IMR-90 (cell line): ENCODE data around the gene MYH7B. TPM values are rescaled to one million over a fixed set of nuclear protein-coding genes. Genes with fewer than 3 reads are reported as not detected.

Source experiments
- ATAC-seq: fragments of 200-7000 bp; cut with Tn5 transposase; 2 replicates; pipeline ENCODE4 v1.9.1; 2020; ENCODE audit warnings: low read depth, mild to moderate bottlenecking, moderate library complexity
- BruUV-seq: library from RNA; stranded (reverse); fragments of 400-500 nt; replicated peaks from 2 replicates; lab custom pipeline; 2021; lab: Mats Ljungman, UMichigan
- CTCF ChIA-PET: fragments of 300-600 bp; formaldehyde crosslinking; extraction: SDS; loops from one replicate; lab custom pipeline; 2021; ENCODE audit warnings: antibody characterized with exemption; lab: Yijun Ruan, JAX
- POLR2A ChIA-PET: fragments of 300-600 bp; sonication (Branson Sonifier 250); formaldehyde crosslinking; loops from one replicate; lab custom pipeline; 2022; ENCODE audit warnings: antibody characterized with exemption; ENCODE audit not compliant: unreplicated experiment; lab: Charles Lee
- DNase-seq: peaks from one replicate; pipeline ENCODE4 v3.0.0; 2013
- H2AFZ ChIP-seq: replicated peaks from 2 replicates; pipeline ENCODE3; 2013; ENCODE audit warnings: low read length, mild to moderate bottlenecking; ENCODE audit not compliant: poor library complexity
- H2AK5ac ChIP-seq: 2 replicates; pipeline ENCODE4 v1.6.1; 2013; ENCODE audit warnings: low read depth, low read length, inconsistent platforms
- H2AK9ac ChIP-seq: replicated peaks from 2 replicates; pipeline ENCODE3; 2013; ENCODE audit warnings: mild to moderate bottlenecking, low read depth, low read length, moderate library complexity; ENCODE audit not compliant: poor library complexity
- H2BK120ac ChIP-seq: 2 replicates; pipeline ENCODE4 v1.6.1; 2013; ENCODE audit warnings: low read depth, low read length, inconsistent platforms
- H2BK15ac ChIP-seq: 3 replicates; pipeline ENCODE4 v1.6.1; 2013; ENCODE audit warnings: low read depth, low read length, inconsistent platforms
- H2BK20ac ChIP-seq: 2 replicates; pipeline ENCODE4 v1.6.1; 2013; ENCODE audit warnings: low read depth, mild to moderate bottlenecking, inconsistent platforms, low read length, moderate library complexity
- H2BK5ac ChIP-seq: 2 replicates; pipeline ENCODE4 v1.6.1; 2013; ENCODE audit warnings: mild to moderate bottlenecking, low read depth, low read length, inconsistent platforms; ENCODE audit not compliant: poor library complexity, severe bottlenecking
- H3K14ac ChIP-seq: replicated peaks from 2 replicates; pipeline ENCODE4 v1.6.1; 2013; ENCODE audit warnings: low read depth, low read length, inconsistent platforms
- H3K18ac ChIP-seq: 2 replicates; pipeline ENCODE4 v1.6.1; 2013; ENCODE audit warnings: low read depth, low read length, control low read depth
- H3K23ac ChIP-seq: 2 replicates; pipeline ENCODE4 v1.6.1; 2013; ENCODE audit warnings: low read depth, low read length, inconsistent platforms
- H3K27ac ChIP-seq: 2 replicates; pipeline ENCODE4 v1.5.1; 2013; ENCODE audit warnings: mild to moderate bottlenecking, control low read depth, low read length; ENCODE audit not compliant: insufficient read depth
- H3K27me3 ChIP-seq: 2 replicates; pipeline ENCODE4 v1.6.1; 2013; ENCODE audit warnings: low read length; ENCODE audit not compliant: control insufficient read depth, insufficient read depth
- H3K36me3 ChIP-seq: 2 replicates; pipeline ENCODE4 v1.6.1; 2013; ENCODE audit warnings: low read length, mixed read lengths; ENCODE audit not compliant: control insufficient read depth, insufficient read depth
- H3K4ac ChIP-seq: 2 replicates; pipeline ENCODE4 v1.6.1; 2013; ENCODE audit warnings: low read depth, low read length, inconsistent platforms
- H3K4me1 ChIP-seq: 2 replicates; pipeline ENCODE4 v1.6.1; 2013; ENCODE audit warnings: low read length, mixed read lengths; ENCODE audit not compliant: control insufficient read depth, insufficient read depth
- H3K4me2 ChIP-seq: 2 replicates; pipeline ENCODE4 v1.6.1; 2013; ENCODE audit warnings: low read depth, mild to moderate bottlenecking, control low read depth, low read length, moderate library complexity
- H3K4me3 ChIP-seq: 2 replicates; pipeline ENCODE4 v1.5.1; 2013; ENCODE audit warnings: low read depth, mild to moderate bottlenecking, control low read depth, low read length, moderate library complexity; ENCODE audit not compliant: insufficient read depth
- H3K56ac ChIP-seq: 2 replicates; pipeline ENCODE4 v1.6.1; 2013; ENCODE audit warnings: low read length, inconsistent platforms; ENCODE audit not compliant: insufficient read depth; ENCODE audit errors: extremely low read depth
- H3K79me1 ChIP-seq, 2 experiments: 2 replicates each; pipeline ENCODE4 v1.6.1; 2013; ENCODE audit warnings: low read length in 2 of 2, inconsistent platforms in 1 of 2, low read depth in 1 of 2
- H3K9ac ChIP-seq: 2 replicates; pipeline ENCODE4 v1.6.1; 2013; ENCODE audit warnings: low read depth, low read length, control low read depth
- H3K9me1 ChIP-seq: 2 replicates; pipeline ENCODE4 v1.6.1; 2013; ENCODE audit warnings: low read length, inconsistent platforms; ENCODE audit not compliant: insufficient read depth
- H3K9me3 ChIP-seq: 2 replicates; pipeline ENCODE4 v1.6.1; 2013; ENCODE audit warnings: low read length; ENCODE audit not compliant: control insufficient read depth, insufficient read depth
- H4K20me1 ChIP-seq: 2 replicates; pipeline ENCODE4 v1.6.1; 2013; ENCODE audit warnings: low read length, inconsistent platforms; ENCODE audit not compliant: insufficient read depth
- H4K5ac ChIP-seq: 2 replicates; pipeline ENCODE4 v1.6.1; 2013; ENCODE audit warnings: mild to moderate bottlenecking, low read depth, low read length, control low read depth
- H4K8ac ChIP-seq, 2 experiments: 2 replicates each; pipeline ENCODE4 v1.6.1; 2013; ENCODE audit warnings: low read depth in 2 of 2, low read length in 2 of 2, control low read depth in 1 of 2, inconsistent platforms in 1 of 2
- H4K91ac ChIP-seq: 2 replicates; pipeline ENCODE4 v1.6.1; 2013; ENCODE audit warnings: low read depth, low read length, inconsistent platforms; ENCODE audit not compliant: insufficient read depth
- BHLHE40 ChIP-seq: fragments of 150-350 bp; IDR thresholded peaks from 2 replicates; pipeline ENCODE4 v1.6.1; 2016; ENCODE audit warnings: mild to moderate bottlenecking, low read depth, low read length
- CTCF ChIP-seq: conservative IDR thresholded peaks from 2 replicates; pipeline ENCODE4 v1.5.1; 2012; ENCODE audit warnings: mild to moderate bottlenecking, low read depth, low read length, improper control_type of control experiment
- FOS ChIP-seq: fragments of 150-350 bp; IDR thresholded peaks from 2 replicates; pipeline ENCODE4 v1.6.1; 2016; ENCODE audit warnings: low read depth, low read length
- MAZ ChIP-seq: IDR thresholded peaks from 2 replicates; pipeline ENCODE4 v1.6.1; 2012; ENCODE audit warnings: low read depth, mild to moderate bottlenecking, low read length, improper control_type of control experiment, moderate library complexity, borderline replicate concordance
- POLR2A ChIP-seq: IDR thresholded peaks from 2 replicates; pipeline ENCODE4 v1.6.1; 2012; ENCODE audit warnings: mild to moderate bottlenecking, low read depth, low read length
- RAD21 ChIP-seq: IDR thresholded peaks from 2 replicates; pipeline ENCODE4 v1.6.1; 2012; ENCODE audit warnings: low read length, improper control_type of control experiment
- RCOR1 ChIP-seq: IDR thresholded peaks from 2 replicates; pipeline ENCODE4 v1.6.1; 2012; ENCODE audit warnings: mild to moderate bottlenecking, low read length, improper control_type of control experiment; ENCODE audit not compliant: insufficient replicate concordance
- SMC3 ChIP-seq: fragments of 150-350 bp; IDR thresholded peaks from 2 replicates; pipeline ENCODE4 v1.6.1; 2016; ENCODE audit warnings: low read depth, mild to moderate bottlenecking, antibody characterized with exemption, low read length, moderate library complexity
- USF2 ChIP-seq: fragments of 150-350 bp; IDR thresholded peaks from 2 replicates; pipeline ENCODE4 v1.6.1; 2017; ENCODE audit warnings: mild to moderate bottlenecking, antibody characterized with exemption, low read length, low read depth
- WGBS, 2 experiments: methylation state at CpG; one replicate each; pipeline versions ENCODE4 v1.1.5 to v1.1.7; 2013; ENCODE audit warnings: missing lambda C conversion rate in 2 of 2; ENCODE audit not compliant: insufficient read length in 1 of 2; ENCODE audit errors: extremely low coverage in 2 of 2; 5-methylcytosine and 5-hydroxymethylcytosine counted together
- dilution Hi-C: fragments of 300-500 bp; cut with HindIII; formaldehyde crosslinking; loops from one replicate; pipeline ENCODE4 v1.14.3; 2018; ENCODE audit warnings: low sequenced_read_pairs; ENCODE audit not compliant: unreplicated experiment
- in situ Hi-C: fragments of 300-500 bp; cut with MboI; formaldehyde crosslinking; loops from 3 replicates; pipeline ENCODE4 v1.14.3; 2019; ENCODE audit warnings: low sequenced_read_pairs, inconsistent platforms, mixed read lengths
- intact Hi-C: fragments of 100-400 bp; cut with micrococcal nuclease; formaldehyde crosslinking; loops from 2 replicates; pipeline ENCODE4 v1.10.0; 2022
- polyA plus RNA-seq, 3 experiments: library from polyadenylated mRNA; depleted of rRNA; stranded (reverse); fragments of >200 nt; gene quantifications; 2 replicates each; pipeline ENCODE4 v1.2.3, GENCODE V29; 2012; ENCODE audit warnings: low replicate concordance in 1 of 3
- total RNA-seq: library from RNA; depleted of rRNA; stranded (reverse); fragments of >200 nt; gene quantifications from 2 replicates; pipeline ENCODE4 v1.2.3, GENCODE V29; 2012

MYH7B gene
- total and polyA plus RNA-seq, 2 of the 4 experiments (the other 2 are of a cell fraction): 0.09 TPM; not detected in 1

- Histone ChIP-seq H2BK20ac (no peak overlapping the region), H3K4ac (no peak overlapping the region), H4K5ac (no peak overlapping the region), H2BK15ac (no peak overlapping the region), H2AK5ac (no peak overlapping the region), H3K4me1 (no peaks in the 10 kb centered on the region), H3K56ac (no peak overlapping the region), H4K91ac (no peak overlapping the region), H3K4me2 (no peak overlapping the region), H2AK9ac (no peak overlapping the region), H3K79me1 (peaks cover 0 to 24% of the 10 kb centered on the region in 2 experiments; a peak in 2 of 4 replicates), H3K14ac (no peak overlapping the region), H3K18ac (no peak overlapping the region), H4K8ac (no peak overlapping the region), H2BK120ac (no peak overlapping the region), H3K23ac (no peak overlapping the region), H3K27me3 (no peaks in the 10 kb centered on the region), H2AFZ (no peak overlapping the region), H3K9me3 (no peaks in the 10 kb centered on the region), H2BK5ac (no peak overlapping the region), H3K4me3 (no peak overlapping the region), H3K27ac (no peak overlapping the region), H3K9me1 (0 out of 2 replicates have a peak, but pooled peaks cover 4% of the 10 kb centered on the region), H3K36me3 (peaks cover 95% of the 10 kb centered on the region), H4K20me1 (peaks cover 20% of the 10 kb centered on the region; the same call in 1 of the 2 replicates), H3K9ac (no peak overlapping the region)
- ATAC-seq (no peak), DNase-seq (no peak)
- in situ Hi-C loops (no loop called here), dilution Hi-C loops (no loop called here), intact Hi-C loops (loop anchor here (5.0 kb wide), 1 partner anchor 133 kb away; the partner anchor contains the start of gene GGT7)
- TF ChIP-seq MAZ (no peak), RCOR1 (no peak), POLR2A (no peak), BHLHE40 (no peak), SMC3 (no peak), FOS (no peak), USF2 (no peak), CTCF (no peak), RAD21 (no peak)
- WGBS, 2 experiments: 95% methylated on average over 15 of the region's 20 CpGs; no CpG with 5 or more reads in 1 of the 2 experiments
- CTCF ChIA-PET: no interaction called here
- POLR2A ChIA-PET: no interaction called here
- no TSS peak for BruUV-seq
Measured at GRCh38 chr20:35004749-35005462, 49.2 kb downstream of the MYH7B start.
